GM18858 (cell line): ENCODE data around the gene GAB2.
"Not testable (repeated sequence)": the region's sequence is repeated elsewhere in the genome, so short reads cannot be mapped to it uniquely, and the experiment has no call there.

Experiments used
- ATAC-seq: cut with Tn5 transposase; IDR thresholded peaks from one replicate; pipeline ENCODE4 v1.9.1; 2021; ENCODE audit not compliant: unreplicated experiment

The GAB2 gene

GRCh38 chr11:78371221-78371891 is 46.3 kb downstream of the GAB2 start:
- no peak for ATAC-seq

GRCh38 chr11:78370406-78371172 is 47.0 kb downstream of the GAB2 start:
- no peak for ATAC-seq

GRCh38 chr11:78365381-78365792 is 52.2 kb downstream of the GAB2 start:
- no peak for ATAC-seq

GRCh38 chr11:78364128-78364751 is 53.4 kb downstream of the GAB2 start:
- ATAC-seq: no peak

GRCh38 chr11:78363024-78363619 is 54.5 kb downstream of the GAB2 start:
- no peak for ATAC-seq

- no peak for ATAC-seq
These were observed 56.4 kb downstream of the GAB2 start for GRCh38 chr11:78361228-78361627.

- ATAC-seq: no peak
These were observed 57.7 kb downstream of the GAB2 start for GRCh38 chr11:78359921-78360320.

- ATAC-seq: not testable (repeated sequence)
These were observed 59.7 kb downstream of the GAB2 start for GRCh38 chr11:78357924-78358323.

GRCh38 chr11:78357425-78357824 is 60.2 kb downstream of the GAB2 start:
- ATAC-seq: not testable (repeated sequence)

GRCh38 chr11:78355742-78356141 is 61.9 kb downstream of the GAB2 start:
- ATAC-seq: not testable (repeated sequence)

GRCh38 chr11:78355309-78355705 is 62.3 kb downstream of the GAB2 start:
- no peak for ATAC-seq

- no peak for ATAC-seq
These were observed 63.0 kb downstream of the GAB2 start for GRCh38 chr11:78354408-78355308.

- ATAC-seq: no peak
These were observed 65.4 kb downstream of the GAB2 start for GRCh38 chr11:78351979-78352841.

- no peak for ATAC-seq
These were observed 66.4 kb downstream of the GAB2 start for GRCh38 chr11:78351193-78351592.

GRCh38 chr11:78350646-78351165 is 66.9 kb downstream of the GAB2 start:
- no peak for ATAC-seq

- no peak for ATAC-seq
These were observed 67.5 kb downstream of the GAB2 start for GRCh38 chr11:78350091-78350645.

- ATAC-seq: no peak
These were observed 68.0 kb downstream of the GAB2 start for GRCh38 chr11:78349624-78350023.

GRCh38 chr11:78349114-78349513 is 68.5 kb downstream of the GAB2 start:
- ATAC-seq: no peak

- ATAC-seq: no peak
These were observed 69.7 kb downstream of the GAB2 start for GRCh38 chr11:78347956-78348355.
